Uterus (tissue), 2 donors: ENCODE results near the gene PDE8A.

Experiments
- CTCF ChIP-seq, 4 experiments: fragments of 200-600 bp in 2 of 4; fragments of 450-650 bp in 2 of 4; sonication (generic) in 2 of 4; IDR thresholded peaks; one replicate each; pipeline ENCODE4 v1.5.1; 2016 to 2019; ENCODE audit warnings: antibody characterized with exemption in 4 of 4, mild to moderate bottlenecking in 2 of 4, moderate library complexity in 1 of 4
- POLR2A ChIP-seq, 2 donors: fragments of 450-650 bp; IDR thresholded peaks; one replicate each; pipeline ENCODE4 v1.6.1; 2016; ENCODE audit warnings: antibody characterized with exemption in 2 of 2, mild to moderate bottlenecking in 1 of 2, moderate library complexity in 1 of 2

- TF ChIP-seq CTCF (IDR thresholded peaks at IDR 0.05) (no peak), POLR2A (IDR thresholded peaks at IDR 0.05) (no peak)
Measured at GRCh38 chr15:84949845-84950569, 31.6 kb upstream of the PDE8A start.
